ENCODE results near the gene LETMD1.
A peak's percentile ranks its signal among the peaks of the same experiment; 100 is the strongest.

Gene LETMD1

DNA sequence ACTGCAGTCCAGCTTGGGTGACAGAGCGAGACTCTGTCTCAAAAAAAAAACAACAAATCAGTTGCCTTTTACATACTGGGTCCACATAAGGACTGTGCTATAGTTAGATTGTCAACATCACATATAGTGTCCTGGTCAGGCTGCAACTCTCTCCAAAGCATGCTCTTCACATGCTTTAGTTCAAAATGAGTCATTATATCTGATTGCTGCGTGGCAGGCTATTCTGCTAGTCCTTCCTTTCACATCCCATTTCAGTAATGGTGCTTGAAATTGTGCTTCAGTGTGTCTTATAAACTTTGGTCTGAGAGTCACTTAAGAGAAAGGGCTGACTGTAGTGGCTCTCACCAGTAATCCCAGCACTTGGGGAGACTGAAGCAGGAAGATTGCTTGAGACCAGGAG, 6.9 kb downstream of the LETMD1 start:
- Histone ChIP-seq H3K36me3 (ENCODE audit: control insufficient read depth, insufficient read depth, low read length) (peaks cover 73% of the 10 kb centered on the region), H3K4me1 (ENCODE audit: control insufficient read depth, insufficient read depth, low read length, poor library complexity, severe bottlenecking) (no peaks in the 10 kb centered on the region), H3K4me3 (ENCODE audit: extremely low read depth, insufficient read depth, low read length, poor library complexity, severe bottlenecking) (no peak overlapping the region), H3K27ac (ENCODE audit: low read depth, low read length, severe bottlenecking) (no peak overlapping the region), H3K9me3 (ENCODE audit: control insufficient read depth, low read length) (no peaks in the 10 kb centered on the region)
- WGBS, 2 experiments (ENCODE audit: insufficient coverage in 2 of 2), result 100% methylated on average over 1 of the region's 2 CpGs; no CpG with 5 or more reads in 1 of the 2 experiments

DNA sequence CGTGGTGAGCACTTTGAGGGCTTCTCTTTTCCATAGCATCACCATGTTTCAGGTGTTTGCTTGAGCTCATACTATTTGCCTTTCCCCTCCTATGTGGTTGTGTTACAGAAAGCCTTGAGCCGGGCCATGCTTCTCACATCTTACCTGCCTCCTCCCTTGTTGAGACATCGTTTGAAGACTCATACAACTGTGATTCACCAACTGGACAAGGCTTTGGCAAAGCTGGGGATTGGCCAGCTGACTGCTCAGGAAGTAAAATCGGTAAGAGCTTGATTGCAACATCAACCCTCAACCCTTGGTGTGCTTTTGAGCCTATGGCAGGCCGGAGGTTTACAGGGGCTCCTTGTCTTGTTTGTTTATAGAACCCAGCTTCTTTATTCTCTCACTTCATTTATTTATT, 8.1 kb downstream of the LETMD1 start:
- no peak overlapping the region for H3K27ac ChIP-seq (ENCODE audit: low read depth, low read length, severe bottlenecking)
- no peaks in the 10 kb centered on the region for H3K4me1 ChIP-seq (ENCODE audit: control insufficient read depth, insufficient read depth, low read length, poor library complexity, severe bottlenecking)
- 82 to 100% methylated on average over 3 to 4 of the region's 5 CpGs for WGBS, 2 experiments (ENCODE audit: insufficient coverage in 2 of 2)
- no peak overlapping the region for H3K4me3 ChIP-seq (ENCODE audit: extremely low read depth, insufficient read depth, low read length, poor library complexity, severe bottlenecking)
- H3K36me3 ChIP-seq (ENCODE audit: control insufficient read depth, insufficient read depth, low read length), result peaks cover 83% of the 10 kb centered on the region
- no peaks in the 10 kb centered on the region for H3K9me3 ChIP-seq (ENCODE audit: control insufficient read depth, low read length)

DNA sequence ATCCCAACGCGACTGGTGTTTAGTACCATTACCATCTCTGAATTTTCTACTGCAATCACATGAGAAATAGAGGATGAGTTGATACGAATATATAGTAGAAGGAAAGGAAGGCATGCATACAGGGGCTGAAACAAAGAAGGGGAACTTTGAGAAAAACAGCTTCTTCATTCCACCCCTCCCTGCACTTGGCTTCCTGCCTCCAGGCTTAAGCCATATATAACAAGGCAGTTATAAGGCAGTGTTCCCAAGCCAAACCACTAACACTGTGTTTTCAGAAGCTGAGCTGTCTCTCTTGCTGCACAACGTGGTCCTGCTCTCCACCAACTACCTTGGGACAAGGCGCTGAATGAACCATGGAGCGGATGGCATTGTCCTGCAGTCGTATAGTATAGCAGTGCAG, 11.0 kb downstream of the LETMD1 start:
- Histone ChIP-seq H3K27ac (ENCODE audit: low read depth, low read length, severe bottlenecking) (no peak overlapping the region), H3K9me3 (ENCODE audit: control insufficient read depth, low read length) (no peaks in the 10 kb centered on the region), H3K4me1 (ENCODE audit: control insufficient read depth, insufficient read depth, low read length, poor library complexity, severe bottlenecking) (no peaks in the 10 kb centered on the region), H3K4me3 (ENCODE audit: extremely low read depth, insufficient read depth, low read length, poor library complexity, severe bottlenecking) (no peak overlapping the region), H3K36me3 (ENCODE audit: control insufficient read depth, insufficient read depth, low read length) (peaks cover 89% of the 10 kb centered on the region)
- 79 to 86% methylated on average over 3 to 4 of the region's 7 CpGs for WGBS, 2 experiments (ENCODE audit: insufficient coverage in 2 of 2)

DNA sequence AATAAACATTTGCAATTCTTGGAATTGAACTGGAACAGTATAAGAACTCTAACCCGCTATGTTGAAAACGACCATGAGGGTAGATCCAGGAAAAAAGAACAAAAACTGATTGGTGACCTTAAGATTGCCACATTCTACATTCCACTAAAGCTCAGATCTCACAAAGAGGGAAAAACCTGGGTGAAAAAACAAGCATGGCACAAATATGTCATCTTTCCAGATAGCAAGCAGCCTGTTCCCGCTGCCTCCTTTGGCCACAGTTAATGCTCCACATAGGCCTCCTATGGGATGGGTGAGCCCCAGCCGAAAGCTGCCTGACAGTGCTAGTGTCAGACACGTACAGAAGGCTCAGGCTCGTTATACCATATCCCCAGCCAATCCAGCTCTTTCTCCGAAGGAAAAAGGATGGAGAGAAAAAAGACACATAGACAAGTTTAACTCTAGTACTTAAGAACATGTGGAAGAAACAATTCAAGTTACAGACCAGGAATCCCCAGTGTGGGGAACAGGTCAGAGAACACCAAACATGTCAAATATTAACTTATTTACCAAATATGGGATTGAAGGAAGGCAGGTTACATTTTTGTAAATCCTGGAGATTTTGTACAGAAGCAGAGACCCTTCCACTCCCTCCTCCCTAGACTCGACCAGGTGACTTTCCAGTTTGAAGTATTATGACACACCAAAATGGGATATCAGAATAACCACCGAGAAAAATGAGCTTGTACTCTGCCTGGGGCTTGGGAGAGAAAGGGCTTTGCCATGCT, 14.7 kb downstream of the LETMD1 start:
- no peak overlapping the region for H3K4me3 ChIP-seq (ENCODE audit: extremely low read depth, insufficient read depth, low read length, poor library complexity, severe bottlenecking)
- peaks cover 95% of the 10 kb centered on the region for H3K36me3 ChIP-seq (ENCODE audit: control insufficient read depth, insufficient read depth, low read length)
- H3K9me3 ChIP-seq (ENCODE audit: control insufficient read depth, low read length), result no peaks in the 10 kb centered on the region
- WGBS, 2 experiments (ENCODE audit: insufficient coverage in 2 of 2), result 85 to 96% methylated on average over 4 to 5 of the region's 9 CpGs
- H3K4me1 ChIP-seq (ENCODE audit: control insufficient read depth, insufficient read depth, low read length, poor library complexity, severe bottlenecking), result no peaks in the 10 kb centered on the region
- peak overlapping the region; percentile 36 for H3K27ac ChIP-seq (ENCODE audit: low read depth, low read length, severe bottlenecking)

DNA sequence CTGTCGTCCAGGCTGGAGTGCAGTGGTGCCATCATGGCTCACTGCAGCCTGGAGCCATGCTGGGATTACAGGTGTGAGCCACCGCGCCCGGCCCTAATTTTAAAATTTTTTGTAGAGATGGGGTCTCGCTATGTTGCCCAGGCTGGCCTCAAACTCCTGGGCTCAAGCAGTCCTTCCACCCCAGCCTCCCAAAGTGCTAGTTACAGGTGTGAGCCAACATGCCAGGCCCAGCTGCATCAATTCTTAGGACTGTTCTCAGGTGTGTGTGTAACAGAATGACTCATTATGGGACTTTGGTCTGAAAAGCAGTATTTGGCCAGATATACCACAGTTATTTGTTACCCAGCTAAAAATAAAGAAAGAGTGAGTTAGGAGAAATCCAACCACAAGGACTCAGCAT, 17.4 kb downstream of the LETMD1 start:
- no peaks in the 10 kb centered on the region for H3K9me3 ChIP-seq (ENCODE audit: control insufficient read depth, low read length)
- no peak overlapping the region for H3K27ac ChIP-seq (ENCODE audit: low read depth, low read length, severe bottlenecking)
- H3K4me3 ChIP-seq (ENCODE audit: extremely low read depth, insufficient read depth, low read length, poor library complexity, severe bottlenecking), result no peak overlapping the region
- H3K36me3 ChIP-seq (ENCODE audit: control insufficient read depth, insufficient read depth, low read length), result peaks cover 96% of the 10 kb centered on the region
- 90 to 100% methylated on average over 1 to 5 of the region's 5 CpGs for WGBS, 2 experiments (ENCODE audit: insufficient coverage in 2 of 2)
- no peaks in the 10 kb centered on the region for H3K4me1 ChIP-seq (ENCODE audit: control insufficient read depth, insufficient read depth, low read length, poor library complexity, severe bottlenecking)

DNA sequence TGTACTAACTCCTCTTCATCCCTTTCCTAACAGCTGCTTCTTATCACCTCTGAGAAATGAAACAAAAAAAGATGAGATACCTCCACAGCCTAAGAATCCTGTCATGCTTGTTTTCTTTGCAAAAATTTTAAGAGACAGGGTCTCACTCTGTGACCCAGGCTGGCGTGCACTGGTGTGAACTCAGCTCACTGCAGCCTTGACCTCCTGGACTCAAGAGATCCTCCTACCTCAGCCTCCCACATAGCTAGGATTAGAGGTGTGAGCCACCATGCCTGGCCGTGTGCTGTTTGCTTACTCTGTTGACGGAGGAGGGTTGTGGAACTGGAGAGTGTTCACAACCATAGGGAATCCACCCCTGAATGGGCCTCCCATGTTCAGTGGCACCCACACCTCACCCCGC, 19.1 kb downstream of the LETMD1 start:
- no peak overlapping the region for H3K27ac ChIP-seq (ENCODE audit: low read depth, low read length, severe bottlenecking)
- H3K4me3 ChIP-seq (ENCODE audit: extremely low read depth, insufficient read depth, low read length, poor library complexity, severe bottlenecking), result no peak overlapping the region
- WGBS, 2 experiments (ENCODE audit: insufficient coverage in 2 of 2), result 94% methylated on average over 2 to 4 of the region's 4 CpGs
- H3K36me3 ChIP-seq (ENCODE audit: control insufficient read depth, insufficient read depth, low read length), result peaks cover 98% of the 10 kb centered on the region
- no peaks in the 10 kb centered on the region for H3K9me3 ChIP-seq (ENCODE audit: control insufficient read depth, low read length)
- no peaks in the 10 kb centered on the region for H3K4me1 ChIP-seq (ENCODE audit: control insufficient read depth, insufficient read depth, low read length, poor library complexity, severe bottlenecking)

DNA sequence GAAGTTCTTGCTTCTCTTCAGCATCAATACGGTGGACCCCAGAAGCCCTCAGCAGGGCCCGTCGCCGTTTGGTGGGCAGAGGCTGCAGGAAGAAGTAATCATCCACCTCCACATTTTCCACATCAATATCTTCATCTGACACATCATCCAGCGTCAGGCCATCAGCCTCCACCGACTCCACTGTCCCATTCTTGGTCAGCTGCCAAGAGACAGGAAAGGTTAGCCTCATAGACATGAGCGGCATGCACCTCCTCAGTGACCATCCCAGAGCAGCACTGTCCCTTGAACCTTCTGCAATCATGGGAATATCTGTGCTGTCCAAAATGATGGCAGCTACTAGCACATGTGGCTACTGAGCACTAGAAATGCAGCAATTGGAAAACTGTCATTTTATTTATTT, 19.6 kb downstream of the LETMD1 start:
- WGBS, 2 experiments (ENCODE audit: insufficient coverage in 2 of 2), result 98% methylated on average over 4 to 5 of the region's 7 CpGs
- H3K27ac ChIP-seq (ENCODE audit: low read depth, low read length, severe bottlenecking), result no peak overlapping the region
- no peaks in the 10 kb centered on the region for H3K9me3 ChIP-seq (ENCODE audit: control insufficient read depth, low read length)
- peaks cover 98% of the 10 kb centered on the region for H3K36me3 ChIP-seq (ENCODE audit: control insufficient read depth, insufficient read depth, low read length)
- H3K4me3 ChIP-seq (ENCODE audit: extremely low read depth, insufficient read depth, low read length, poor library complexity, severe bottlenecking), result no peak overlapping the region
- H3K4me1 ChIP-seq (ENCODE audit: control insufficient read depth, insufficient read depth, low read length, poor library complexity, severe bottlenecking), result no peaks in the 10 kb centered on the region

DNA sequence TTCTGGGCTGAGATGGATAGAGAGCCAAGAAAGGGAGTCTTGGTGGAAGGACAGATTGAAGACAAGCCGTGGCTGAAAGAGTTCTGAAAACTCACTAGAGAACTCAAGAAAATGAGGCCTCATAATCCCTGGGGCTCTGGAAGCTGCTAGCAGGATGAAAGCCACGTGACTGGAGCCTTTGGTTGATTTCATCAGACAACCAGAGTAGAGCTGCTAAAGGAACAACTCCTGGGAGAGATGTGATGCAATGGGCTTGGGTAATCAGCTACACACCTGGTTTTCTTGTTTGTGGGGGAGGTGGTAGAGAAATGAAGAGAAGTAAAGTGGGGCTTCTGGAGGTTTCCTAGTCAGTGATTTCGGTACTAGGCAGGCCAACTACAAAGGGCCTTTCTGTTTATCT, 21.9 kb downstream of the LETMD1 start:
- no peaks in the 10 kb centered on the region for H3K9me3 ChIP-seq (ENCODE audit: control insufficient read depth, low read length)
- peaks cover 98% of the 10 kb centered on the region for H3K36me3 ChIP-seq (ENCODE audit: control insufficient read depth, insufficient read depth, low read length)
- peak overlapping the region; percentile 41 for H3K27ac ChIP-seq (ENCODE audit: low read depth, low read length, severe bottlenecking)
- WGBS, 2 experiments (ENCODE audit: insufficient coverage in 2 of 2), result 97 to 100% methylated on average over 2 to 3 of the region's 3 CpGs
- H3K4me1 ChIP-seq (ENCODE audit: control insufficient read depth, insufficient read depth, low read length, poor library complexity, severe bottlenecking), result no peaks in the 10 kb centered on the region
- no peak overlapping the region for H3K4me3 ChIP-seq (ENCODE audit: extremely low read depth, insufficient read depth, low read length, poor library complexity, severe bottlenecking)

DNA sequence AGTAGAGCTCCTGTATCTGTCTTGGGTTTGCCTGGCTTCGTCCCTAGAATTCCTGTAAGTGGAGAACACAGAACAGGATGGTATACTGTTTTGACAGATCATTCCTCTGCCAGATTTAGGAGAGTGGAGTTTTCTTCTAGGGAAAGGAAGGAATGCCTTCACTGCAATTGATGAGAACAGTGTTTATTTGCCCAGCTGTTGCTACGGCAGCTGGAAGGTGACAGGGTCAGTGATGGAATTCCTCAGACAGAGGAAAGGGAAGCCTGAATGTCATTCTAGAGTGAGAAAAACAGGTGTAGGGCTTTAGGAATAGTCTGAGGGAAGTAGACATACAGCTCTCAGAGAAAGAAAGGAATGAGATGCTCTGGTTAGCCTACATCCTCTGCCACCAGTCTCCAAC, 23.5 kb downstream of the LETMD1 start:
- 92 to 100% methylated on average over 1 of the region's 2 CpGs for WGBS, 2 experiments (ENCODE audit: insufficient coverage in 2 of 2)

DNA sequence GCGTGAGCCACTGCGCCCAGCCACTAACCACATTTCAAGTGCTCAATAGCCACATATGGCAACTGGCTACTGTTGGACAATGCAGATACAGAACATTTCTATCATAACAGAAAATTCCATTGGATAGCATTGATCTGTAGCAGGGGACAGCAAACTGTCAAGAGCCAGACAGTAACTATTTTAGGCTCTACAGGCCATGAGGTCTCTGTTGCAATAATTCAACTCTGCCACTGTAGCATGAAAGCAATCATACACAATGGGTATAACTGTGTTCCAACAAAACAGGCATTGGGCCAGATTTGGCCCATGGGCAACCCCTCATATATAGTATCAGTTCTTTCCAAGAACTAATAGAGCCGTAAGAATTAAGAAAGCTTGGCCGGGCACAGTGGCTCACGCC, 27.3 kb downstream of the LETMD1 start:
- H3K4me1 ChIP-seq (ENCODE audit: control insufficient read depth, insufficient read depth, low read length, poor library complexity, severe bottlenecking), result peaks cover 13% of the 10 kb centered on the region
- no peaks in the 10 kb centered on the region for H3K9me3 ChIP-seq (ENCODE audit: control insufficient read depth, low read length)
- 90 to 95% methylated on average over 5 of the region's 5 CpGs for WGBS, 2 experiments (ENCODE audit: insufficient coverage in 2 of 2)
- peaks cover 83% of the 10 kb centered on the region for H3K36me3 ChIP-seq (ENCODE audit: control insufficient read depth, insufficient read depth, low read length)
- no peak overlapping the region for H3K27ac ChIP-seq (ENCODE audit: low read depth, low read length, severe bottlenecking)
- H3K4me3 ChIP-seq (ENCODE audit: extremely low read depth, insufficient read depth, low read length, poor library complexity, severe bottlenecking), result no peak overlapping the region

More for the DNA sequence above, 23.5 kb downstream of the LETMD1 start:
- Histone ChIP-seq H3K4me1 (ENCODE audit: control insufficient read depth, insufficient read depth, low read length, poor library complexity, severe bottlenecking) (peaks cover 7% of the 10 kb centered on the region), H3K4me3 (ENCODE audit: extremely low read depth, insufficient read depth, low read length, poor library complexity, severe bottlenecking) (no peak overlapping the region), H3K36me3 (ENCODE audit: control insufficient read depth, insufficient read depth, low read length) (peaks cover 100% of the 10 kb centered on the region), H3K27ac (ENCODE audit: low read depth, low read length, severe bottlenecking) (no peak overlapping the region), H3K9me3 (ENCODE audit: control insufficient read depth, low read length) (no peaks in the 10 kb centered on the region)

DNA sequence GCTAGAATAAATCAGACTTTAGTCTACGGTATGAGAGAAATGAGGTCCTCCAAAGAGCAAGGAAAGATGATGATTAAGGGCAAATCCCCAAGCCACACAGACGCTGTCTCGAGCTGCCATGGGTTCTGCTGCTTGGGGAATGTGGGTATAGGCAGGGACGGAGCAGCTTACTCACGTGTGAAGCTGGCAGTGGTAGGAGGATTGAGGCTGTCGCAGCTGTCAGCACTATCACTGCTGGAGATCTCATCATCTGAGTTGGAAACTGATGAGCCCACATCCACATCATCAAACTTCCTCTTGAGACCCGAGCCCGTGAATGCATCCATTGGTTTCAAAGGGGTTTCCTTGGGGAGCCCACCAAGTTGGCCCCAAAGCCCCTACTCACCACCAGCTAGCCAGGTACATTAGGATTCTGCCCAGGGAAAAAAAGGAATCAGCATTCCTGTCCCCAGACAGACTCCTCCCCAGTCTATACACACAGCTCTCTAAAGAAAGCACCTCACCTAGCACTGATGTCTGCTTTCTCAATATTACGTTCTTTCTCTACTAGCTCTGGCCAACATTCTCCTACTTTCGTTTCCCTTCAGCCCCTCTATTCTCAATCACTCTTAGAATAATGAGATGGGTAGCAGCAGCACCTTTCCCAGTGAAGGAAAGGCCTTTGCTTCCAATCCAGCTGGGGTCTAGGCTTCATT, 28.3 kb downstream of the LETMD1 start:
- Histone ChIP-seq H3K27ac (ENCODE audit: low read depth, low read length, severe bottlenecking) (no peak overlapping the region), H3K9me3 (ENCODE audit: control insufficient read depth, low read length) (no peaks in the 10 kb centered on the region), H3K36me3 (ENCODE audit: control insufficient read depth, insufficient read depth, low read length) (peaks cover 79% of the 10 kb centered on the region), H3K4me3 (ENCODE audit: extremely low read depth, insufficient read depth, low read length, poor library complexity, severe bottlenecking) (no peak overlapping the region), H3K4me1 (ENCODE audit: control insufficient read depth, insufficient read depth, low read length, poor library complexity, severe bottlenecking) (peaks cover 14% of the 10 kb centered on the region)
- WGBS, 2 experiments (ENCODE audit: insufficient coverage in 2 of 2), result 90 to 98% methylated on average over 6 to 8 of the region's 10 CpGs

All from mesodermal cell (in vitro differentiated cells).